Liver (tissue), 9 donors: ENCODE results near the gene ENOX2. TPM values are rescaled to one million over a fixed set of nuclear protein-coding genes. Genes with fewer than 3 reads are reported as not detected.
A peak's percentile ranks its signal among the peaks of the same experiment; 100 is the strongest.

Experiments used
- DNase-seq: peaks from one replicate; pipeline ENCODE4 v3.0.0-alpha.2; 2017; ENCODE audit warnings: low spot score
- H3K27ac ChIP-seq, 2 donors: one replicate each; pipeline ENCODE4 v1.7.0; 2013; ENCODE audit warnings: inconsistent platforms in 2 of 2, low read length in 2 of 2, control low read depth in 1 of 2, low read depth in 1 of 2, mild to moderate bottlenecking in 1 of 2
- H3K27me3 ChIP-seq, 4 donors: one replicate each; pipeline versions ENCODE4 v1.6.1 to v1.7.0; 2013; ENCODE audit warnings: low read length in 3 of 4, inconsistent platforms in 1 of 4, mild to moderate bottlenecking in 1 of 4, moderate library complexity in 1 of 4; ENCODE audit not compliant: control insufficient read depth in 4 of 4, insufficient read depth in 4 of 4
- H3K36me3 ChIP-seq, 4 donors: one replicate each; pipeline versions ENCODE4 v1.6.1 to v1.7.0; 2013; ENCODE audit warnings: low read length in 3 of 4, mild to moderate bottlenecking in 3 of 4, low read depth in 1 of 4, moderate library complexity in 1 of 4; ENCODE audit not compliant: control insufficient read depth in 4 of 4, insufficient read depth in 3 of 4
- H3K4me1 ChIP-seq, 4 donors: one replicate each; pipeline versions ENCODE4 v1.6.1 to v1.7.0; 2013; ENCODE audit warnings: low read length in 3 of 4, mild to moderate bottlenecking in 3 of 4, moderate library complexity in 1 of 4; ENCODE audit not compliant: control insufficient read depth in 4 of 4, insufficient read depth in 4 of 4
- H3K4me3 ChIP-seq, 3 donors: one replicate each; pipeline versions ENCODE4 v1.6.1 to v1.7.0; 2013; ENCODE audit warnings: low read length in 3 of 3, control low read depth in 1 of 3, low read depth in 1 of 3, mild to moderate bottlenecking in 1 of 3
- H3K9ac ChIP-seq, 2 donors: one replicate each; pipeline ENCODE4 v1.7.0; 2013; ENCODE audit warnings: low read length in 2 of 2, mild to moderate bottlenecking in 2 of 2, moderate library complexity in 2 of 2, control low read depth in 1 of 2, low read depth in 1 of 2
- H3K9me3 ChIP-seq, 4 donors: one replicate each; pipeline versions ENCODE4 v1.6.1 to v1.7.0; 2013; ENCODE audit warnings: low read length in 3 of 4; ENCODE audit not compliant: control insufficient read depth in 4 of 4
- ATF3 ChIP-seq: IDR thresholded peaks from 2 replicates; pipeline ENCODE4 v1.6.1; 2016; ENCODE audit warnings: antibody characterized with exemption
- EGR1 ChIP-seq, 2 donors: IDR thresholded peaks; 2 replicates each; pipeline ENCODE4 v1.6.1; 2016 to 2018; ENCODE audit warnings: antibody characterized with exemption in 2 of 2, low read depth in 2 of 2
- FOXA1 ChIP-seq: IDR thresholded peaks from 2 replicates; pipeline ENCODE4 v1.6.1; 2016; ENCODE audit warnings: antibody characterized with exemption
- FOXA2 ChIP-seq: IDR thresholded peaks from 2 replicates; pipeline ENCODE4 v1.6.1; 2016; ENCODE audit warnings: antibody characterized with exemption
- GABPA ChIP-seq, 2 donors: IDR thresholded peaks in 1 of 2; conservative IDR thresholded peaks in 1 of 2; 2 replicates each; pipeline ENCODE4 v1.6.1; 2016; ENCODE audit warnings: antibody characterized with exemption in 2 of 2, mild to moderate bottlenecking in 1 of 2, moderate library complexity in 1 of 2
- HNF4A ChIP-seq, 2 donors: conservative IDR thresholded peaks; 2 replicates each; pipeline ENCODE4 v1.6.1; 2016; ENCODE audit warnings: antibody characterized with exemption in 2 of 2, mild to moderate bottlenecking in 2 of 2
- HNF4G ChIP-seq: IDR thresholded peaks from 2 replicates; pipeline ENCODE4 v1.6.1; 2016; ENCODE audit warnings: antibody characterized with exemption
- JUND ChIP-seq, 2 donors: IDR thresholded peaks; 2 replicates each; pipeline ENCODE4 v1.6.1; 2016; ENCODE audit warnings: antibody characterized with exemption in 2 of 2
- MAX ChIP-seq: IDR thresholded peaks from 2 replicates; pipeline ENCODE4 v1.6.1; 2016; ENCODE audit warnings: antibody characterized with exemption
- NR2F2 ChIP-seq: IDR thresholded peaks from 2 replicates; pipeline ENCODE4 v1.6.1; 2016; ENCODE audit warnings: antibody characterized with exemption
- RAD21 ChIP-seq, 2 donors: IDR thresholded peaks; 2 replicates each; pipeline ENCODE4 v1.6.1; 2016; ENCODE audit warnings: antibody characterized with exemption in 2 of 2, mild to moderate bottlenecking in 2 of 2
- REST ChIP-seq: IDR thresholded peaks from 2 replicates; pipeline ENCODE4 v1.6.1; 2016; ENCODE audit warnings: antibody characterized with exemption, mild to moderate bottlenecking
- RXRA ChIP-seq, 2 donors: IDR thresholded peaks; 2 replicates each; pipeline ENCODE4 v1.6.1; 2017 to 2018; ENCODE audit warnings: antibody characterized with exemption in 2 of 2, mild to moderate bottlenecking in 1 of 2
- SP1 ChIP-seq: IDR thresholded peaks from 2 replicates; pipeline ENCODE4 v1.6.1; 2018; ENCODE audit warnings: antibody characterized with exemption, mild to moderate bottlenecking
- TAF1 ChIP-seq: conservative IDR thresholded peaks from 2 replicates; pipeline ENCODE4 v1.6.1; 2016; ENCODE audit warnings: antibody characterized with exemption, mild to moderate bottlenecking
- YY1 ChIP-seq: IDR thresholded peaks from 2 replicates; pipeline ENCODE4 v1.6.1; 2016; ENCODE audit warnings: antibody characterized with exemption, mild to moderate bottlenecking
- WGBS: extraction: QIAGEN DNeasy Blood & Tissue Kit; methylation state at CpG from one replicate; pipeline ENCODE4 v1.1.7; 2013; 5-methylcytosine and 5-hydroxymethylcytosine counted together
- polyA plus RNA-seq, 2 donors: library from polyadenylated mRNA; stranded (reverse) in 1 of 2; unstranded in 1 of 2; fragments of 200-250 nt in 1 of 2; fragments of >200 nt in 1 of 2; fragmentation: Nextera tagmentation in 1 of 2; extraction: Ambion mirVana in 1 of 2; gene quantifications; one replicate each; pipeline versions ENCODE4 v1.2.1 to v1.2.3, GENCODE V29; 2013 to 2015
- total RNA-seq, 2 donors: library from RNA; depleted of rRNA; stranded (reverse); fragments of >200 nt; gene quantifications; one replicate each; pipeline ENCODE4 v1.2.3, GENCODE V29; 2014
- TF ChIP-seq, protein P1 (sequence below): fragments of 150-350 bp; IDR thresholded peaks from 2 replicates; pipeline ENCODE4 v1.5.1; 2017; ENCODE audit warnings: improper control_type of control experiment, low read depth, low read length; ENCODE audit not compliant: missing input control
- TF ChIP-seq, protein P2 (sequence below): IDR thresholded peaks from 2 replicates; pipeline ENCODE4 v1.6.1; 2016; ENCODE audit warnings: antibody characterized with exemption
- donor health status: healthy.
- donor health status: healthy.
- donor health status: healthy.
- donor health status: healthy.
- donor health status: healthy.

ENOX2 gene, protein sequence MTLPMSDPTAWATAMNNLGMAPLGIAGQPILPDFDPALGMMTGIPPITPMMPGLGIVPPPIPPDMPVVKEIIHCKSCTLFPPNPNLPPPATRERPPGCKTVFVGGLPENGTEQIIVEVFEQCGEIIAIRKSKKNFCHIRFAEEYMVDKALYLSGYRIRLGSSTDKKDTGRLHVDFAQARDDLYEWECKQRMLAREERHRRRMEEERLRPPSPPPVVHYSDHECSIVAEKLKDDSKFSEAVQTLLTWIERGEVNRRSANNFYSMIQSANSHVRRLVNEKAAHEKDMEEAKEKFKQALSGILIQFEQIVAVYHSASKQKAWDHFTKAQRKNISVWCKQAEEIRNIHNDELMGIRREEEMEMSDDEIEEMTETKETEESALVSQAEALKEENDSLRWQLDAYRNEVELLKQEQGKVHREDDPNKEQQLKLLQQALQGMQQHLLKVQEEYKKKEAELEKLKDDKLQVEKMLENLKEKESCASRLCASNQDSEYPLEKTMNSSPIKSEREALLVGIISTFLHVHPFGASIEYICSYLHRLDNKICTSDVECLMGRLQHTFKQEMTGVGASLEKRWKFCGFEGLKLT
- total RNA-seq (10 to 100 TPM in 1 of 2 donors, 1 to 10 TPM in 1; 6.8 to 11.5 TPM), polyA plus RNA-seq (1 to 10 TPM; 5.0 to 6.2 TPM)

DNA sequence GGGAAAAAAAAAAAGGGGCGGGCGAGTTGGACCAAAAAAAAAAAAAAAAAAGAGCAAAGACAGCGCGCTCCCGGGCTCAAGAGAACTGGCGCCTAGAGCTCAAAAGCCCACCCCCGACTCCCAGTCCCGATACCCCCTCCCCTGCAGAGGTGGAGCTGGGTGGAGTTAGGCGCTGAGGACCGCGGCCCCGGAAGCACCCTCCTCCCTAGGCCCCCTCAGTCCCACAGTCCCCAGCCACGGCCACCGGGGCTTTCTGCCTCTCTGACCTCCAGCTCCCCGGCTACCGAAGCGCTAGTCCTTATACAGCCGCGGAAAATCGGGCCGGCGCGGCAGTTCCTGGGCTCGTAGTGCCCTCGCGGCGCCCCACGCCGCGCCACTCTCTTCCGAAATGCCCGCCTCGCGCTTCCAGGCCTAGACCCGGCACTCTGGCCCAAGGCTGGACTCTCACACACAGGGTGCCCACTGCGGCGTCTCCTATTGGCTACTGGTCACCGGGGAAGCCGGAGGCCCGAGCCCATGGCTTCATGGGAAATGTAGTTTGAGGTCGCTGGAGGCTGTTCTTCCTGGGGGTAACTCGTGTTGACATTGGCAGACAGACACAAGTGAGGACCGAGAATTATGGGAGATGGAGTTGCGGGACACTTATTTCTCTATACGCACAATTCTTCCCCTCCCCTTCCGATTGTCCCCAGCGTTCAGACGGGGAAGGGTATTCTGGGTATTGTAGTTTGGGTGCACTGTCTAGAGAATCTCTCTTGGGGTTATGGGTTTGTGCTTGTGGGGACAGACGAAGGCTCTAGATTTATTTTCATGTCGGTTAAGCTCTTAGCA lies at the start of gene ENOX2:
Gene ENOX2, minus strand, starts transcription at position 427 of the 831 bp plus-strand sequence. CDS start 199,993 bp downstream, outside the sequence.
- peak; percentile 80 for DNase-seq
- Histone ChIP-seq H3K27ac (peak within 1 kb of the TSS; percentile 85 to 94), H3K36me3 (peaks cover 0 to 2% (median 0%) of the 10 kb centered on the region in 4 donors), H3K9me3 (no peaks in the 10 kb centered on the region), H3K4me3 (peak within 1 kb of the TSS in 2 of 3 donors; percentile 67 to 69), H3K9ac (peak within 1 kb of the TSS; percentile 52 to 56), H3K4me1 (peaks cover 0 to 6% (median 1%) of the 10 kb centered on the region in 4 donors), H3K27me3 (no peaks in the 10 kb centered on the region)
- TF ChIP-seq, protein P1, sequence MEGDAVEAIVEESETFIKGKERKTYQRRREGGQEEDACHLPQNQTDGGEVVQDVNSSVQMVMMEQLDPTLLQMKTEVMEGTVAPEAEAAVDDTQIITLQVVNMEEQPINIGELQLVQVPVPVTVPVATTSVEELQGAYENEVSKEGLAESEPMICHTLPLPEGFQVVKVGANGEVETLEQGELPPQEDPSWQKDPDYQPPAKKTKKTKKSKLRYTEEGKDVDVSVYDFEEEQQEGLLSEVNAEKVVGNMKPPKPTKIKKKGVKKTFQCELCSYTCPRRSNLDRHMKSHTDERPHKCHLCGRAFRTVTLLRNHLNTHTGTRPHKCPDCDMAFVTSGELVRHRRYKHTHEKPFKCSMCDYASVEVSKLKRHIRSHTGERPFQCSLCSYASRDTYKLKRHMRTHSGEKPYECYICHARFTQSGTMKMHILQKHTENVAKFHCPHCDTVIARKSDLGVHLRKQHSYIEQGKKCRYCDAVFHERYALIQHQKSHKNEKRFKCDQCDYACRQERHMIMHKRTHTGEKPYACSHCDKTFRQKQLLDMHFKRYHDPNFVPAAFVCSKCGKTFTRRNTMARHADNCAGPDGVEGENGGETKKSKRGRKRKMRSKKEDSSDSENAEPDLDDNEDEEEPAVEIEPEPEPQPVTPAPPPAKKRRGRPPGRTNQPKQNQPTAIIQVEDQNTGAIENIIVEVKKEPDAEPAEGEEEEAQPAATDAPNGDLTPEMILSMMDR = peak; percentile 17
- peak in 1 of 2 donors; percentile 13 for TF ChIP-seq JUND (IDR thresholded peaks at IDR 0.05)
- TF ChIP-seq FOXA2 = peak; percentile 97
- TF ChIP-seq RAD21 (IDR thresholded peaks at IDR 0.05) = peak; percentile 39 to 46
- no peak for TF ChIP-seq NR2F2
- TF ChIP-seq FOXA1 = peak; percentile 92
- peak; percentile 26 to 83 for TF ChIP-seq GABPA (IDR thresholded peaks at IDR 0.05 in 1 of 2, conservative IDR thresholded peaks at IDR 0.05 in 1 of 2)
- TF ChIP-seq EGR1 (IDR thresholded peaks at IDR 0.05; ENCODE audit: low read depth in 2 of 2) = peak in 1 of 2 donors; percentile 8
- TF ChIP-seq HNF4G = no peak
- TF ChIP-seq YY1 = peak; percentile 55
- TF ChIP-seq HNF4A (conservative IDR thresholded peaks at IDR 0.05) = peak; percentile 42 to 47
- no peak for TF ChIP-seq ATF3
- peak; percentile 76 for TF ChIP-seq TAF1
- TF ChIP-seq REST = peak; percentile 64
- peak; percentile 45 for TF ChIP-seq MAX
- peak; percentile 40 to 54 for TF ChIP-seq RXRA (IDR thresholded peaks at IDR 0.05)
- TF ChIP-seq, protein P2, sequence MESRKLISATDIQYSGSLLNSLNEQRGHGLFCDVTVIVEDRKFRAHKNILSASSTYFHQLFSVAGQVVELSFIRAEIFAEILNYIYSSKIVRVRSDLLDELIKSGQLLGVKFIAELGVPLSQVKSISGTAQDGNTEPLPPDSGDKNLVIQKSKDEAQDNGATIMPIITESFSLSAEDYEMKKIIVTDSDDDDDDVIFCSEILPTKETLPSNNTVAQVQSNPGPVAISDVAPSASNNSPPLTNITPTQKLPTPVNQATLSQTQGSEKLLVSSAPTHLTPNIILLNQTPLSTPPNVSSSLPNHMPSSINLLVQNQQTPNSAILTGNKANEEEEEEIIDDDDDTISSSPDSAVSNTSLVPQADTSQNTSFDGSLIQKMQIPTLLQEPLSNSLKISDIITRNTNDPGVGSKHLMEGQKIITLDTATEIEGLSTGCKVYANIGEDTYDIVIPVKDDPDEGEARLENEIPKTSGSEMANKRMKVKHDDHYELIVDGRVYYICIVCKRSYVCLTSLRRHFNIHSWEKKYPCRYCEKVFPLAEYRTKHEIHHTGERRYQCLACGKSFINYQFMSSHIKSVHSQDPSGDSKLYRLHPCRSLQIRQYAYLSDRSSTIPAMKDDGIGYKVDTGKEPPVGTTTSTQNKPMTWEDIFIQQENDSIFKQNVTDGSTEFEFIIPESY = peak; percentile 70
- peak; percentile 69 for TF ChIP-seq SP1
- under 1% methylated on average over 50 of the region's 50 CpGs for WGBS
